ENCODE results near the gene TBC1D24.
"Not testable (repeated sequence)": the region's sequence is repeated elsewhere in the genome, so short reads cannot be mapped to it uniquely, and the experiment has no call there.

The TBC1D24 gene

GRCh38 chr16:2469399-2470233 is 5.3 kb upstream of the TBC1D24 start:
- DNase-seq = no peak

GRCh38 chr16:2470234-2470601 is 4.7 kb upstream of the TBC1D24 start:
- DNase-seq = no peak

- peak; percentile 79 for DNase-seq
These were observed 4.3 kb upstream of the TBC1D24 start for GRCh38 chr16:2470603-2471015.

- DNase-seq = peak; percentile 55
These were observed 3.8 kb upstream of the TBC1D24 start, which contains the start of gene NTN3 for GRCh38 chr16:2471016-2471652. Gene NTN3, plus strand, starts transcription at chr16:2471297. Its CDS starts 405 bp downstream, at chr16:2471702.

- no peak for DNase-seq
These were observed 3.1 kb upstream of the TBC1D24 start for GRCh38 chr16:2471653-2472487.

GRCh38 chr16:2472488-2472864 is 2.5 kb upstream of the TBC1D24 start:
- no peak for DNase-seq

GRCh38 chr16:2472885-2473445 is 2.0 kb upstream of the TBC1D24 start:
- DNase-seq = no peak

- no peak for DNase-seq
These were observed 1.4 kb upstream of the TBC1D24 start for GRCh38 chr16:2473446-2473926.

GRCh38 chr16:2473999-2474876 is 689 bp upstream of the TBC1D24 start:
- DNase-seq = no peak

- no peak for DNase-seq
These were observed 752 bp downstream of the TBC1D24 start for GRCh38 chr16:2475413-2476344.

- DNase-seq = no peak
These were observed 1.4 kb downstream of the TBC1D24 start for GRCh38 chr16:2476345-2476720.

- DNase-seq = no peak
These were observed 1.8 kb downstream of the TBC1D24 start for GRCh38 chr16:2476741-2477140.

- no peak for DNase-seq
These were observed 2.4 kb downstream of the TBC1D24 start for GRCh38 chr16:2477327-2477726.

GRCh38 chr16:2478279-2478678 is 3.4 kb downstream of the TBC1D24 start:
- no peak for DNase-seq

GRCh38 chr16:2479996-2480395 is 5.1 kb downstream of the TBC1D24 start:
- not testable (repeated sequence) for DNase-seq

GRCh38 chr16:2480948-2481347 is 6.0 kb downstream of the TBC1D24 start:
- no peak for DNase-seq

- no peak for DNase-seq
These were observed 6.7 kb downstream of the TBC1D24 start for GRCh38 chr16:2481676-2482075.

- no peak for DNase-seq
These were observed 7.3 kb downstream of the TBC1D24 start for GRCh38 chr16:2482249-2482648.

GRCh38 chr16:2482708-2483534 is 8.0 kb downstream of the TBC1D24 start:
- peak; percentile 52 for DNase-seq

All from DMS79 (cell line).